MM.1S (cell line): ENCODE measurements around the gene NUP210L.
A peak's percentile ranks its signal among the peaks of the same experiment; 100 is the strongest.

Experiments used
- DNase-seq: peaks from one replicate; pipeline ENCODE4 v3.0.0-alpha.2; 2015
- H2AFZ ChIP-seq: fragments of 300-600 bp; sonication (generic); 2 replicates; pipeline ENCODE4 v1.6.0; 2016; ENCODE audit warnings: antibody characterized with exemption, low read length
- H3F3A ChIP-seq: fragments of 300-600 bp; sonication (generic); 2 replicates; pipeline ENCODE4 v1.6.1; 2016; ENCODE audit warnings: mild to moderate bottlenecking, antibody characterized with exemption, low read length, moderate library complexity, mixed read lengths; ENCODE audit not compliant: insufficient read depth
- H3K27ac ChIP-seq: fragments of 300-600 bp; sonication (generic); 2 replicates; pipeline ENCODE4 v1.5.1; 2016; ENCODE audit warnings: mild to moderate bottlenecking, low read length
- H3K27me3 ChIP-seq: fragments of 300-600 bp; sonication (generic); replicated peaks from 2 replicates; pipeline ENCODE4 v1.6.0; 2016; ENCODE audit warnings: low read length; ENCODE audit not compliant: insufficient read depth
- H3K36me3 ChIP-seq: fragments of 300-600 bp; sonication (generic); replicated peaks from 2 replicates; pipeline ENCODE4 v1.6.1; 2016; ENCODE audit warnings: mild to moderate bottlenecking, low read length, mixed read lengths; ENCODE audit not compliant: insufficient read depth
- H3K4me1 ChIP-seq: fragments of 300-600 bp; sonication (generic); 2 replicates; pipeline ENCODE4 v1.6.1; 2016; ENCODE audit warnings: low read length, mixed read lengths
- H3K4me2 ChIP-seq: fragments of 300-600 bp; sonication (generic); 2 replicates; pipeline ENCODE4 v1.6.0; 2016; ENCODE audit warnings: low read depth, low read length
- H3K4me3 ChIP-seq: fragments of 300-600 bp; sonication (generic); 2 replicates; pipeline ENCODE4 v1.5.1; 2016; ENCODE audit warnings: low read length, mixed read lengths
- H3K79me2 ChIP-seq: fragments of 300-600 bp; sonication (generic); 2 replicates; pipeline ENCODE4 v1.6.1; 2016; ENCODE audit warnings: mixed run types, low read length, mixed read lengths
- H3K9ac ChIP-seq: fragments of 300-600 bp; sonication (generic); 2 replicates; pipeline ENCODE4 v1.6.1; 2016; ENCODE audit warnings: low read length, mixed read lengths
- H3K9me2 ChIP-seq: fragments of 300-600 bp; sonication (generic); replicated peaks from 2 replicates; pipeline ENCODE4 v1.6.1; 2016; ENCODE audit warnings: mild to moderate bottlenecking, low read length, mixed read lengths; ENCODE audit not compliant: insufficient read depth
- H3K9me3 ChIP-seq: fragments of 300-600 bp; sonication (generic); replicated peaks from 2 replicates; pipeline ENCODE4 v1.6.1; 2016; ENCODE audit warnings: mild to moderate bottlenecking, low read length, mixed read lengths; ENCODE audit not compliant: insufficient read depth
- H4K20me1 ChIP-seq: fragments of 300-600 bp; sonication (generic); 2 replicates; pipeline ENCODE4 v1.6.1; 2016; ENCODE audit warnings: mild to moderate bottlenecking, low read length, moderate library complexity, mixed read lengths; ENCODE audit not compliant: insufficient read depth
- CTCF ChIP-seq: fragments of 300-600 bp; sonication (generic); IDR thresholded peaks from 2 replicates; pipeline ENCODE4 v1.5.1; 2016; ENCODE audit warnings: antibody characterized with exemption, low read length, mixed read lengths
- EZH2 ChIP-seq: fragments of 300-600 bp; sonication (generic); optimal IDR thresholded peaks from 2 replicates; pipeline ENCODE3; 2017; ENCODE audit warnings: low read depth, mild to moderate bottlenecking, antibody characterized with exemption, low read length, mixed read lengths
- EZH2phosphoT487 ChIP-seq: fragments of 300-600 bp; sonication (generic); IDR thresholded peaks from 2 replicates; pipeline ENCODE4 v1.6.1; 2018; ENCODE audit warnings: antibody characterized with exemption, low read length

Gene NUP210L

GRCh38 chr1:153951801-153952200, 203.1 kb downstream of the NUP210L start:
- H3K4me3 ChIP-seq: no peak overlapping the region
- peaks cover 12% of the 10 kb centered on the region for H3K4me1 ChIP-seq
- no peak for TF ChIP-seq EZH2phosphoT487
- TF ChIP-seq CTCF: no peak
- no peak for TF ChIP-seq EZH2
- H2AFZ ChIP-seq: no peak overlapping the region
- no peak overlapping the region for H3K4me2 ChIP-seq
- 0 out of 2 replicates have a peak, but pooled peaks cover 7% of the 10 kb centered on the region for H3K36me3 ChIP-seq
- peaks cover 14% of the 10 kb centered on the region for H3F3A ChIP-seq
- DNase-seq: no peak
- H3K27me3 ChIP-seq: no peaks in the 10 kb centered on the region
- peaks cover 42% of the 10 kb centered on the region for H3K79me2 ChIP-seq
- no peak overlapping the region for H3K9ac ChIP-seq
- no peaks in the 10 kb centered on the region for H4K20me1 ChIP-seq
- H3K9me2 ChIP-seq: no peaks in the 10 kb centered on the region
- no peak overlapping the region for H3K27ac ChIP-seq
- H3K9me3 ChIP-seq: no peaks in the 10 kb centered on the region

- H3K4me1 ChIP-seq: peaks cover 8% of the 10 kb centered on the region
- H3K4me3 ChIP-seq: no peak overlapping the region
- no peak overlapping the region for H2AFZ ChIP-seq
- no peak overlapping the region for H3K4me2 ChIP-seq
- TF ChIP-seq EZH2phosphoT487 (no peak), CTCF (no peak), EZH2 (no peak)
- H4K20me1 ChIP-seq: no peaks in the 10 kb centered on the region
- H3F3A ChIP-seq: peaks cover 17% of the 10 kb centered on the region
- H3K27ac ChIP-seq: no peak overlapping the region
- no peak overlapping the region for H3K9ac ChIP-seq
- H3K79me2 ChIP-seq: peaks cover 36% of the 10 kb centered on the region
- H3K36me3 ChIP-seq: 0 out of 2 replicates have a peak, but pooled peaks cover 7% of the 10 kb centered on the region
- H3K9me3 ChIP-seq: no peaks in the 10 kb centered on the region
- no peaks in the 10 kb centered on the region for H3K27me3 ChIP-seq
- no peak for DNase-seq
- no peaks in the 10 kb centered on the region for H3K9me2 ChIP-seq
Measured at GRCh38 chr1:153951183-153951582, 203.7 kb downstream of the NUP210L start.

GRCh38 chr1:153946622-153947241, 208.1 kb downstream of the NUP210L start, which contains the start of gene DENND4B:
DENND4B (minus strand) TSS chr1:153946718; CDS start chr1:153944374, 2,344 bp downstream.
- peaks cover 28% of the 10 kb centered on the region for H3K79me2 ChIP-seq
- peak within 1 kb of the TSS; percentile 71 for H2AFZ ChIP-seq
- no peaks in the 10 kb centered on the region for H3K9me3 ChIP-seq
- H3K27me3 ChIP-seq: no peaks in the 10 kb centered on the region
- 0 out of 2 replicates have a peak, but pooled peaks cover 2% of the 10 kb centered on the region for H3K36me3 ChIP-seq
- no peaks in the 10 kb centered on the region for H4K20me1 ChIP-seq
- H3K27ac ChIP-seq: peak within 1 kb of the TSS; percentile 85
- no peaks in the 10 kb centered on the region for H3K9me2 ChIP-seq
- TF ChIP-seq CTCF (peak; percentile 98), EZH2 (no peak)
- H3K4me3 ChIP-seq: peak within 1 kb of the TSS; percentile 91
- H3F3A ChIP-seq: peaks cover 28% of the 10 kb centered on the region
- H3K4me2 ChIP-seq: peak within 1 kb of the TSS; percentile 89
- H3K9ac ChIP-seq: peak within 1 kb of the TSS; percentile 86
- peaks cover 5% of the 10 kb centered on the region for H3K4me1 ChIP-seq
- peak; percentile 94 for DNase-seq
